ENCODE measurements around the gene USP22. TPM values are rescaled to one million over a fixed set of nuclear protein-coding genes. Genes with fewer than 3 reads are reported as not detected.

The USP22 gene
- total and polyA plus RNA-seq, 10 of the 15 experiments (the other 5 are each of a cell fraction or from before 2014, with no cell fraction given) = 10.8 to 218 (median 98.8) TPM

DNA sequence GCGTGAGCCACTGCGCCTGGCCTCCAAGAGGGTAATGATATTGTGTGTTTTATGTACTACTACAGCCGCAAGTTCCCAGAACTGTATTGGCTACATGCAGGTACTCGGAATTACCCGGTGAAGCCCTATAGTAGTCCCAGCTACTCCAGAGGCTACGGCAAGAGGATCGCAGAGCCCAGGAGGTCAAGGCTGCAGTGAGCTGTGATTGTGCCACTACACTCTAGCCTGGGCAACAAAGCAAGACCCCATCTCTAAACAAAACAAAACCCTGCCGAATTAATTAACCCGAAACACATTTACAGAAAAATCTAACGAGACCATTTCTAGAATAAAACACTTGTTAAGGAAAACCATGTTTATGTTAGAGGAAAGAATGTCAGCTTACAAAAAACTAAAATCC, 2.2 kb upstream of the USP22 start:
- Histone ChIP-seq H3K4me1 (ENCODE audit: control insufficient read depth, insufficient read depth, low read length) (peaks cover 5% of the 10 kb centered on the region), H2AFZ (ENCODE audit: control insufficient read depth, low read depth, low read length) (no peak overlapping the region), H3K36me3 (ENCODE audit: control insufficient read depth in 2 of 2, insufficient read depth in 2 of 2, low read length in 1 of 2) (no peaks in the 10 kb centered on the region), H3K4me3 (no peak overlapping the region), H3K27me3 (replicated peaks in 1 of 2; ENCODE audit: control insufficient read depth in 2 of 2, insufficient read depth in 2 of 2, low read length in 1 of 2) (no peaks in the 10 kb centered on the region), H3K9me3 (replicated peaks; ENCODE audit: control insufficient read depth, insufficient read depth, low read length) (no peaks in the 10 kb centered on the region), H3K9ac (ENCODE audit: control insufficient read depth, insufficient read depth, low read length) (no peak overlapping the region), H3K4me2 (ENCODE audit: control insufficient read depth, insufficient read depth) (no peak overlapping the region), H3K79me2 (ENCODE audit: control insufficient read depth, insufficient read depth, low read length) (peaks cover 25% of the 10 kb centered on the region), H3K27ac (ENCODE audit: control insufficient read depth, insufficient read depth) (no peak overlapping the region), H4K20me1 (ENCODE audit: control insufficient read depth, insufficient read depth) (peaks cover under 1% of the 10 kb centered on the region; the same call in 1 of the 2 replicates)
- intact Hi-C loops (cut with micrococcal nuclease; ENCODE audit: unreplicated experiment) (loop anchor here (5.0 kb wide), 2 partner anchors 167 to 242 kb away; partner anchors contain the start of gene TMEM11), in situ Hi-C loops (cut with MboI) (no loop called here)
- no TSS peak for BruUV-seq (replicated peaks)
- CTCF ChIA-PET = no interaction called here
- TF ChIP-seq SUZ12 (IDR thresholded peaks at IDR 0.05; ENCODE audit: unreplicated experiment) (no peak), HCFC1 (IDR thresholded peaks at IDR 0.05; ENCODE audit: low read length) (no peak), RCOR1 (conservative IDR thresholded peaks at IDR 0.05; ENCODE audit: low read depth, low read length) (no peak), YY1 (IDR thresholded peaks at IDR 0.05; ENCODE audit: low read depth, low read length) (no peak), FOS (IDR thresholded peaks at IDR 0.05; ENCODE audit: borderline replicate concordance, extremely low read depth, insufficient read length) (no peak), ETV6 (conservative IDR thresholded peaks at IDR 0.05 in 1 of 2, IDR thresholded peaks at IDR 0.05 in 1 of 2; ENCODE audit: borderline replicate concordance in 1 of 2, low read depth in 1 of 2) (no peak), CBFB (IDR thresholded peaks at IDR 0.05; ENCODE audit: low read depth) (no peak), ATF7 (IDR thresholded peaks at IDR 0.05; ENCODE audit: low read depth) (no peak), KDM1A (IDR thresholded peaks at IDR 0.05; ENCODE audit: borderline replicate concordance) (no peak)
- TF ChIP-seq, protein P1, sequence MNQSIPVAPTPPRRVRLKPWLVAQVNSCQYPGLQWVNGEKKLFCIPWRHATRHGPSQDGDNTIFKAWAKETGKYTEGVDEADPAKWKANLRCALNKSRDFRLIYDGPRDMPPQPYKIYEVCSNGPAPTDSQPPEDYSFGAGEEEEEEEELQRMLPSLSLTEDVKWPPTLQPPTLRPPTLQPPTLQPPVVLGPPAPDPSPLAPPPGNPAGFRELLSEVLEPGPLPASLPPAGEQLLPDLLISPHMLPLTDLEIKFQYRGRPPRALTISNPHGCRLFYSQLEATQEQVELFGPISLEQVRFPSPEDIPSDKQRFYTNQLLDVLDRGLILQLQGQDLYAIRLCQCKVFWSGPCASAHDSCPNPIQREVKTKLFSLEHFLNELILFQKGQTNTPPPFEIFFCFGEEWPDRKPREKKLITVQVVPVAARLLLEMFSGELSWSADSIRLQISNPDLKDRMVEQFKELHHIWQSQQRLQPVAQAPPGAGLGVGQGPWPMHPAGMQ (IDR thresholded peaks at IDR 0.05; ENCODE audit: borderline replicate concordance) = no peak
- TF ChIP-seq, protein P2, sequence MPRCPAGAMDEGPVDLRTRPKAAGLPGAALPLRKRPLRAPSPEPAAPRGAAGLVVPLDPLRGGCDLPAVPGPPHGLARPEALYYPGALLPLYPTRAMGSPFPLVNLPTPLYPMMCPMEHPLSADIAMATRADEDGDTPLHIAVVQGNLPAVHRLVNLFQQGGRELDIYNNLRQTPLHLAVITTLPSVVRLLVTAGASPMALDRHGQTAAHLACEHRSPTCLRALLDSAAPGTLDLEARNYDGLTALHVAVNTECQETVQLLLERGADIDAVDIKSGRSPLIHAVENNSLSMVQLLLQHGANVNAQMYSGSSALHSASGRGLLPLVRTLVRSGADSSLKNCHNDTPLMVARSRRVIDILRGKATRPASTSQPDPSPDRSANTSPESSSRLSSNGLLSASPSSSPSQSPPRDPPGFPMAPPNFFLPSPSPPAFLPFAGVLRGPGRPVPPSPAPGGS (IDR thresholded peaks at IDR 0.05; ENCODE audit: borderline replicate concordance, insufficient read depth, low read depth, low read length, poor library complexity, severe bottlenecking) = no peak
- SMC1A ChIA-PET (ENCODE audit: uncharacterized antibody, unreplicated experiment) = interaction anchor here (0.8 to 1.3 kb wide), 2 partner anchors 13 to 45 kb away, joined by 3 read pairs; no protein-coding TSS in a partner anchor
- 96% methylated on average over 10 of the region's 10 CpGs for WGBS (ENCODE audit: insufficient coverage, insufficient replicate concordance, low lambda C conversion rate, missing lambda C conversion rate)
- DNase-seq (ENCODE audit: low read depth, low spot score) (no peak), FAIRE-seq (no peak), ATAC-seq (no peak)
- POLR2A ChIA-PET = interaction anchor here (0.6 to 5.0 kb wide), 2 partner anchors 9 to 253 kb away, joined by 3 to 41 read pairs; no protein-coding TSS in a partner anchor
- RAD21 ChIA-PET (ENCODE audit: unreplicated experiment) = interaction anchor here (2.7 kb wide), 1 partner anchor 54 kb away, joined by 22 read pairs; no protein-coding TSS in a partner anchor
